Measurements from ENCODE around the gene ZSCAN1. TPM values are rescaled to one million over a fixed set of nuclear protein-coding genes. Genes with fewer than 3 reads are reported as not detected.

ZSCAN1 gene
- total RNA-seq, 1 experiment from 2014 or later: not detected

DNA sequence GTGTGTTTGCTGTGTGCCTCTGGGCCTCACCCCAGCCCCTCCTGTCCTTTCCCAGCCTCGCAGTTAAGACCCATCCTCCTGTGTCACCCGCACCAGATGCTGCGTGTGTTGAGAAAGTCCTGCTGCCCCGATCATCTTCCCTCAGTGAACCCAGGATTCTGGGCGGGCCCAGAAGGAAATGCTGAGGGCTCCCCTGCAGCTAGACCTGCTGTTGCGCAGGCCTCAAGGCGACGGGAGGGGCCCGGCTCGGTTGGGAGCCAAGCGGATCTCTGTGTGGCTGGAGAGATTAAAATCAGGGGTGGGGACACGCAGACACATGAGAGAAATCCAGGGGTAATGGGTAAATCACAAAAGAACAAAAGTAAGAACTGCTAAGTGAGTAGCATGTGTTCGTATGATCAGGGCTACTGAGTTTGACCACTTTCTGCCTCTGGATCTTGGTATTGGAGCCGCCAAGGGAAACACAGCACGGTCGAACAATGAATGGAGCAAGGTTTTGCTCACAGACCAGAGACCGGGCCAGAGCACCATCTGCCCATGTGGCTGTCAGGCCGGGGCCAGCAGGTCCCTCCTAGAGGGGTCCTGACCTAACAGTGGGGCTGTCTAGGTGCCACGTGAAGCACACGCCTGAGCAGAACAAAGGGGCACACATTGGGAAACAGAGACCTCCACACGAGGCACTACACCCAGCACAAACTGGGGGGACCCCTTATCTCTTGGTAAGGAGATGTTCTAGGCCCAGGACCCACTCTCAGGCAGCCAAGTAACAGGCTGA is 7.1 kb downstream of the ZSCAN1 start:
- intact Hi-C loops (cut with micrococcal nuclease): no loop called here

DNA sequence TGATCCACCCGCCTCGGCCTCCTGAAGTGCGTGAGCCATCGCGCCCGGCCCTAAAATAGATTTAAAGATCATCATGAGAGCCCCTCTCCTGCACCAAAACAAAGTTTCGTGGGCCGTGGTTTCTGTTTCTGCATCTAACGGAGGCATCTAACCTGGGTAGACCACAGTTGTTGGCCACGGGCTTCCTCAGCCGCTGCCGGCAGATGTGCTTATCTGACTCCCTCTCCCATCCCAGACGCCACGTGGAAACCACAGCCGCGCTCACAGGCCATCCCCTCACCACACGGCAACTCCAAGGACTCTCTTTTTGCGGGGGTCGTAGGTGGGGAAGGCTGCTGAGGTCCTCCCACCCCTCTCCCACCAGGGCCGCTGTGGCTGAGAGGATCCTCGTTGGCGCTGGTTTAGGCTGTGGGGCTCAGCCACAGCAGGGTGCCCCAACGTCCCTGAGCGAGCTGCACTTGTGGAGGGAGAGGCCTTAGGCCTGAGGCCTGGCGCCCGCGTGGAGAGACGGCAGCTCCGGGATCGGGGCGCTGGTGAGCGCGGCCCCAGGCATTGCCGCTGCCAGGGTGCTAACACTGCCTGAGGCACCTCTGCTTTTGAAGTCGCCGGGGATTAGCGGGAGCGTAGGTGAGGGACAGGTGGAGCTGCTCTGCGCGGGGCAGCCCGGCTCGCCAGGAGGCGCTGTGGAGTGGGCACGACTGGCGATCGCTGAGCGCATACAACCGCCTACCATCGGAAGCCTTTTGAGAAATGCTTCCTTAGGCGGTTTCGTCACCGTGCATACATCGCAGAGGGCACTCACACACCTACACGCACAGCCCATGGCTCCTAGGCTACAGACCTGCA is 8.9 kb downstream of the ZSCAN1 start:
- no peaks in the 10 kb centered on the region for H3K36me3 Mint-ChIP-seq (ENCODE audit: insufficient read depth, unreplicated experiment)
- H3K4me1 Mint-ChIP-seq (ENCODE audit: insufficient read depth, unreplicated experiment): no peaks in the 10 kb centered on the region
- H3K9me3 Mint-ChIP-seq (ENCODE audit: unreplicated experiment): peaks cover 24% of the 10 kb centered on the region
- ChIA-PET CTCF (no interaction called here), POLR2A (no interaction called here)
- no peak overlapping the region for H3K4me3 Mint-ChIP-seq (ENCODE audit: unreplicated experiment)
- H3K27ac Mint-ChIP-seq (ENCODE audit: low read depth, unreplicated experiment): no peak overlapping the region
- no TSS peak for BruUV-seq (replicated peaks)
- TF ChIP-seq, protein P1, sequence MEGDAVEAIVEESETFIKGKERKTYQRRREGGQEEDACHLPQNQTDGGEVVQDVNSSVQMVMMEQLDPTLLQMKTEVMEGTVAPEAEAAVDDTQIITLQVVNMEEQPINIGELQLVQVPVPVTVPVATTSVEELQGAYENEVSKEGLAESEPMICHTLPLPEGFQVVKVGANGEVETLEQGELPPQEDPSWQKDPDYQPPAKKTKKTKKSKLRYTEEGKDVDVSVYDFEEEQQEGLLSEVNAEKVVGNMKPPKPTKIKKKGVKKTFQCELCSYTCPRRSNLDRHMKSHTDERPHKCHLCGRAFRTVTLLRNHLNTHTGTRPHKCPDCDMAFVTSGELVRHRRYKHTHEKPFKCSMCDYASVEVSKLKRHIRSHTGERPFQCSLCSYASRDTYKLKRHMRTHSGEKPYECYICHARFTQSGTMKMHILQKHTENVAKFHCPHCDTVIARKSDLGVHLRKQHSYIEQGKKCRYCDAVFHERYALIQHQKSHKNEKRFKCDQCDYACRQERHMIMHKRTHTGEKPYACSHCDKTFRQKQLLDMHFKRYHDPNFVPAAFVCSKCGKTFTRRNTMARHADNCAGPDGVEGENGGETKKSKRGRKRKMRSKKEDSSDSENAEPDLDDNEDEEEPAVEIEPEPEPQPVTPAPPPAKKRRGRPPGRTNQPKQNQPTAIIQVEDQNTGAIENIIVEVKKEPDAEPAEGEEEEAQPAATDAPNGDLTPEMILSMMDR (IDR thresholded peaks at IDR 0.05; ENCODE audit: unreplicated experiment): no peak
- intact Hi-C loops (cut with micrococcal nuclease): no loop called here
- H3K27me3 Mint-ChIP-seq (ENCODE audit: insufficient read depth, unreplicated experiment): no peaks in the 10 kb centered on the region
- no peak for DNase-seq (ENCODE audit: unreplicated experiment)

More for the DNA sequence above, 7.1 kb downstream of the ZSCAN1 start:
- Mint-ChIP-seq H3K9me3 (ENCODE audit: unreplicated experiment) (peaks cover 26% of the 10 kb centered on the region), H3K4me3 (ENCODE audit: unreplicated experiment) (no peak overlapping the region), H3K4me1 (ENCODE audit: insufficient read depth, unreplicated experiment) (no peaks in the 10 kb centered on the region), H3K27me3 (ENCODE audit: insufficient read depth, unreplicated experiment) (no peaks in the 10 kb centered on the region), H3K36me3 (ENCODE audit: insufficient read depth, unreplicated experiment) (no peaks in the 10 kb centered on the region), H3K27ac (ENCODE audit: low read depth, unreplicated experiment) (no peak overlapping the region)
- ChIA-PET CTCF (no interaction called here), POLR2A (interaction anchor here (0.6 kb wide), 1 partner anchor 65 kb away, joined by 3 read pairs; no protein-coding TSS in a partner anchor)
- no peak for DNase-seq (ENCODE audit: unreplicated experiment)
- TF ChIP-seq, protein P1 (IDR thresholded peaks at IDR 0.05; ENCODE audit: unreplicated experiment): no peak
- BruUV-seq (replicated peaks): no TSS peak

DNA sequence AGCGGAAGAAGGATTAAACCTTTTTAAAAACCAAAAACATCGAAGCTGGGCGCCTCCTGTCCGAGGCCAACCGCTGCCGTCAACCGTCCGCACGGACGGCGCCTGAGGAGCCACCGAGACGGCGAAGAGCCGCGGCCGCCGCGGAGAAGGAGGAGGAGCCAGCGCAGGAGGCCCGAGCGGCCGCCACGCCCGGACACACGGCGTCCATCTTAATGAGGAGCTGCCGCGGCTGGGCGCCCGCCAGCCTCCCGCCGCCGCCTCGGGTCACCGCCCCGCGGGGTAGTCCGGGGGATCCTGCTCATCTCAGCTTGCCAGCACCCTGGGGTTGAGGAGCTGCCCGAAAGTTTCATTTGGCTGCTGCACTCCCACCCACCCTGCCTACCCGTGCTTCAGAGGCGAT is 10.6 kb downstream of the ZSCAN1 start:
- Mint-ChIP-seq H3K36me3 (ENCODE audit: insufficient read depth, unreplicated experiment) (no peaks in the 10 kb centered on the region), H3K27me3 (ENCODE audit: insufficient read depth, unreplicated experiment) (no peaks in the 10 kb centered on the region), H3K4me3 (ENCODE audit: unreplicated experiment) (no peak overlapping the region), H3K9me3 (ENCODE audit: unreplicated experiment) (peaks cover 24% of the 10 kb centered on the region), H3K27ac (ENCODE audit: low read depth, unreplicated experiment) (no peak overlapping the region), H3K4me1 (ENCODE audit: insufficient read depth, unreplicated experiment) (no peaks in the 10 kb centered on the region)
- POLR2A ChIA-PET: no interaction called here
- intact Hi-C loops (cut with micrococcal nuclease): no loop called here
- no peak for DNase-seq (ENCODE audit: unreplicated experiment)
- TF ChIP-seq, protein P1 (IDR thresholded peaks at IDR 0.05; ENCODE audit: unreplicated experiment): no peak
- no TSS peak for BruUV-seq (replicated peaks)
- CTCF ChIA-PET: interaction anchor here (0.7 kb wide), 1 partner anchor 14 kb away, joined by 3 read pairs; no protein-coding TSS in a partner anchor

DNA sequence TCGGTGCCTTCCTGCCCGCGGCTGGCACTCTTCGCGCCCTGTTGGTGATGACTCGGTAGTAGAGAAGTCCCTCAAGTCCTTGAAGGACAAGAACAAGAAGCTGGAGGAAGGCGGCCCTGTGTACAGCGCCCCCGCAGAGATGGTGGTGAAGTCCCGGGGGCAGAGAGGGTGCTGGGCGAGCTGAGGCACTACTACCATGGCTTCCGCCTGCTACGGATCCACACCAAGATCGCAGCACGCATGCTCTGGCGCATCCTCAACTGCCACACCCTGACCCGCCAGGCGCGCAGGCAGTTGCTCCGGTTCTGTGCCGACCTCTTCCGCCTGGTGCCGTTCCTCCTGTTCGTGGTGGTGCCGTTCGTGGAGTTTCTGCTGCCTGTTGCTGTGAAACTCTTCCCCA is 11.1 kb downstream of the ZSCAN1 start:
- TF ChIP-seq, protein P1 (IDR thresholded peaks at IDR 0.05; ENCODE audit: unreplicated experiment): no peak
- no peak for DNase-seq (ENCODE audit: unreplicated experiment)
- intact Hi-C loops (cut with micrococcal nuclease): no loop called here
- POLR2A ChIA-PET: no interaction called here
- no peak overlapping the region for H3K27ac Mint-ChIP-seq (ENCODE audit: low read depth, unreplicated experiment)
- no peaks in the 10 kb centered on the region for H3K27me3 Mint-ChIP-seq (ENCODE audit: insufficient read depth, unreplicated experiment)
- H3K9me3 Mint-ChIP-seq (ENCODE audit: unreplicated experiment): peaks cover 29% of the 10 kb centered on the region
- H3K4me1 Mint-ChIP-seq (ENCODE audit: insufficient read depth, unreplicated experiment): no peaks in the 10 kb centered on the region
- no TSS peak for BruUV-seq (replicated peaks)
- H3K36me3 Mint-ChIP-seq (ENCODE audit: insufficient read depth, unreplicated experiment): no peaks in the 10 kb centered on the region
- CTCF ChIA-PET: no interaction called here
- no peak overlapping the region for H3K4me3 Mint-ChIP-seq (ENCODE audit: unreplicated experiment)

Measured in MCF 10A (cell line).